Karpas-422 (cell line): ENCODE measurements around the gene SNAPIN. TPM values are rescaled to one million over a fixed set of nuclear protein-coding genes. Genes with fewer than 3 reads are reported as not detected.

Experiments used
- DNase-seq: peaks from one replicate; pipeline ENCODE4 v3.0.0-alpha.2; 2015
- H2AFZ ChIP-seq: fragments of 200-600 bp; sonication (generic); 2 replicates; pipeline ENCODE4 v1.6.1; 2014; ENCODE audit warnings: antibody characterized with exemption, low read length, mixed read lengths
- H3K27ac ChIP-seq: fragments of 200-600 bp; sonication (generic); 2 replicates; pipeline ENCODE4 v1.5.1; 2014; ENCODE audit warnings: mild to moderate bottlenecking, low read length, moderate library complexity
- H3K27me3 ChIP-seq: fragments of 200-600 bp; sonication (generic); 2 replicates; pipeline ENCODE4 v1.6.1; 2014; ENCODE audit warnings: low read length, mixed read lengths
- H3K36me3 ChIP-seq: fragments of 200-600 bp; sonication (generic); 2 replicates; pipeline ENCODE4 v1.6.1; 2014; ENCODE audit warnings: low read length, mixed read lengths; ENCODE audit not compliant: insufficient read depth
- H3K4me1 ChIP-seq: fragments of 200-600 bp; sonication (generic); 2 replicates; pipeline ENCODE4 v1.6.1; 2014; ENCODE audit warnings: mild to moderate bottlenecking, low read length, mixed read lengths
- H3K4me2 ChIP-seq: fragments of 200-600 bp; sonication (generic); 2 replicates; pipeline ENCODE4 v1.6.1; 2014; ENCODE audit warnings: low read length, low read depth, mild to moderate bottlenecking; ENCODE audit not compliant: poor library complexity, severe bottlenecking
- H3K4me3 ChIP-seq: fragments of 200-600 bp; sonication (generic); 2 replicates; pipeline ENCODE4 v1.5.1; 2014; ENCODE audit warnings: mild to moderate bottlenecking, antibody characterized with exemption, low read length, mixed read lengths
- H3K79me2 ChIP-seq: fragments of 200-600 bp; sonication (generic); 2 replicates; pipeline ENCODE4 v1.6.1; 2014; ENCODE audit warnings: mild to moderate bottlenecking, low read length, mixed read lengths
- H3K9ac ChIP-seq: fragments of 200-600 bp; sonication (generic); 2 replicates; pipeline ENCODE4 v1.6.0; 2014; ENCODE audit warnings: low read length
- H3K9me2 ChIP-seq: fragments of 200-600 bp; sonication (generic), shearing (Covaris generic); replicated peaks from 2 replicates; pipeline ENCODE4 v1.6.0; 2014; ENCODE audit warnings: mild to moderate bottlenecking, low read length, moderate library complexity; ENCODE audit not compliant: insufficient read depth
- H3K9me3 ChIP-seq: fragments of 300-700, 200-600 bp; sonication (generic); 2 replicates; pipeline ENCODE4 v1.6.1; 2014; ENCODE audit warnings: low read length, mixed read lengths
- H4K20me1 ChIP-seq: fragments of 200-600 bp; sonication (generic); 2 replicates; pipeline ENCODE4 v1.6.1; 2014; ENCODE audit warnings: mild to moderate bottlenecking, antibody characterized with exemption, low read length, low read depth; ENCODE audit not compliant: insufficient read depth
- total RNA-seq: library from RNA; depleted of rRNA; stranded (reverse); fragments of >200 nt; shearing (Covaris generic); gene quantifications from 2 replicates; pipeline ENCODE4 v1.2.3, GENCODE V29; 2014; ENCODE audit warnings: low replicate concordance

SNAPIN gene
- total RNA-seq, 1 experiment from 2014 or later, result 54.3 TPM

DNA sequence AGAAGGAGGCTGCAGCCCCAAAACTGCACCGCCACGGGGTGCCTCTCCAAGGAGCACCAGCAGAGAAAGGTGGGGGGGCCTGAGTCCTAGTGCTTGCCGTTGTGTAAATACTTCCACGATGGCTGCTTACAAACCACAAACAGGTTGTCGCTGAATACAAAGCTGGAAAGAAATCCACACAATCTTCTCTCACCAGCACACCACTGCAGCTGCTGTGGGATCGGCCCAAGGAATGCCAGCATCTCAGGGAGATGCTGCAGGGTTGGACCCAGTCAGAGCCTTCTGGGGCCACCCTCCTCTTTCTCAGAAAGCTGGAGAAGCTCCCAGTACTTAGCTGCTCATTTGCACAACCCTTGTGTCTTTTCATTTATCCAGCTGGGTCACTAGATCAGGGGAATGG, 39.3 kb upstream of the SNAPIN start:
- Histone ChIP-seq H4K20me1 (no peaks in the 10 kb centered on the region), H3K4me1 (peaks cover 5% of the 10 kb centered on the region), H3K4me3 (no peak overlapping the region), H3K36me3 (no peaks in the 10 kb centered on the region), H2AFZ (no peak overlapping the region), H3K9me3 (no peaks in the 10 kb centered on the region), H3K27ac (no peak overlapping the region), H3K9ac (no peak overlapping the region), H3K79me2 (no peaks in the 10 kb centered on the region), H3K4me2 (no peak overlapping the region), H3K27me3 (no peaks in the 10 kb centered on the region), H3K9me2 (no peaks in the 10 kb centered on the region)
- no peak for DNase-seq

DNA sequence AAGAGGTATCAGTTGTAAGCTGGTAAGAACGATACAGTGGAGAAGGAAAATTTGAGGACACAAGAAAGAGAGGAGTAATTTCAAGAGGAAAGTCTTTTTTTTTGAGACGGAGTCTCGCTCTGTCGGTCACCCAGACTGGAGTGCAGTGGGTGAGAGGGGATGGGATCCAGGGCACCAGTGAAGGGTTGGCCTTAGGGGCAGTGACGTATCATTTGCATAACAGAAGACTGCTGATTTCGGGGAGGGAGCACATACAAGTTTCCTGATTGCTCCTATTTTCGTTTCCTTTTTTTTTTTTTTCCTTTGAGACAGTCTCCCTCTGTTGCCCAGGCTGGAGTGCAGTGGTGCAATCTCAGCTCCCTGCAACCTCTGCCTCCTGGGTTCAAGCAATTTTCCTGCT, 35.4 kb upstream of the SNAPIN start:
- Histone ChIP-seq H3K4me1 (peaks cover 23% of the 10 kb centered on the region), H3K79me2 (no peaks in the 10 kb centered on the region), H3K4me3 (no peak overlapping the region), H3K4me2 (no peak overlapping the region), H3K27ac (no peak overlapping the region), H4K20me1 (no peaks in the 10 kb centered on the region), H3K9me2 (no peaks in the 10 kb centered on the region), H3K9me3 (no peaks in the 10 kb centered on the region), H3K9ac (no peak overlapping the region), H3K36me3 (no peaks in the 10 kb centered on the region), H3K27me3 (no peaks in the 10 kb centered on the region), H2AFZ (no peak overlapping the region)
- no peak for DNase-seq

DNA sequence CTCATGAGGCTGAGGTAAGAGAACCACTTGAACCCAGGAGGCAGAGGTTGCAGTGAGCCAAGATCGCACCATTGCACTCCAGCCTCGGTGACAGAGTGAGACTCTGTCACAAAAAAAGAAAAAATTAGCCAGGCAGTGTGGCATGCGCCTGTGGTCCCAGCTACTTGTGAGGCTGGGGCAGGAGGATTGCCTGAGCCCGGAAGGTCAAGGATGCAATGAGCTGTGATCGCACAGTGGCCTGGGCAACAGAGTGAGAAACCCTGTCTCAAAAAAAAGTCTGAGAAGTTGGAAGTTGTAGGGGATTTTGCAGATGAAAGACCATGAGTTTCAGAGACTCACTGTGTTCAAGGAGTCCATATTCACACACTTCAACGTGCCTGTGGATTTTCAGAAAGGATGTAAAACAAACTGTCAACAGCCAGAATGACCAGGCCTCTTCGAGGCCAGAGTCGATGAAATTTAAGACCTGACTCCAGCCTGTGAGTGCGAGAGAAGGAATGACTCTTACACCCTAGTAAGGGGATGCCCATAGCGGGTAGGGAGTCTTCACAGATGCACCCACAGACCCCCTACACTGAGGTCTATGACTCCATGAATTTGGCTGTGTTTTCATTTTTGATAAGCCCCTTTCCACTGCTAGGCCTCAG, 33.4 kb upstream of the SNAPIN start:
- peaks cover 30% of the 10 kb centered on the region for H3K4me1 ChIP-seq
- H3K79me2 ChIP-seq, result no peaks in the 10 kb centered on the region
- H3K9me2 ChIP-seq, result no peaks in the 10 kb centered on the region
- H2AFZ ChIP-seq, result no peak overlapping the region
- no peak overlapping the region for H3K27ac ChIP-seq
- no peak overlapping the region for H3K9ac ChIP-seq
- H3K9me3 ChIP-seq, result no peaks in the 10 kb centered on the region
- no peak overlapping the region for H3K4me2 ChIP-seq
- no peaks in the 10 kb centered on the region for H3K36me3 ChIP-seq
- H4K20me1 ChIP-seq, result no peaks in the 10 kb centered on the region
- no peaks in the 10 kb centered on the region for H3K27me3 ChIP-seq
- H3K4me3 ChIP-seq, result no peak overlapping the region
- no peak for DNase-seq

DNA sequence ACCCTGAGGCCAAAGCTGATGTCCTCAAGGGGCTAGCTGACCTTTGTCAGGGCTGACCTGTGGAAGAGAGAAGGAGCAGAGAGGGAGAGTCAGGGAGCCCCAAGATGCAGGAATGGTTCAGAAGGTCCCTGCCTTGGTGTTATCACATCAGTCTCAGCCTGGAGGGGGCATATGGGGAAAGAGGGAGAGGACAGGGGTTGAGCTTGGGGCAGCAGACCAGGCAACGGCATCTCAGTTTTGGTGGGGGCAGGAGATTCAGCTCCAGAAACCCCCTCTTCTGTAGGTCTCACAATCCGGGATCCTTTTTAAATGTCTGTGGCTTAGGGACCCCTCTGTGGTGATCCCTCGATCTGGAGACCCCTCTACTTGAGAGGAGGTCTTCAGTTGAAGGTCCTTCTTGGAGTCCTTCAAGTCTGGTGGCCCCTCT, 32.0 kb upstream of the SNAPIN start:
- H3K4me1 ChIP-seq, result peaks cover 30% of the 10 kb centered on the region
- no peak for DNase-seq
- H3K36me3 ChIP-seq, result no peaks in the 10 kb centered on the region
- peak overlapping the region; percentile 73 for H3K4me3 ChIP-seq
- H3K27me3 ChIP-seq, result no peaks in the 10 kb centered on the region
- peak overlapping the region; percentile 83; the same call in 1 of the 2 replicates for H2AFZ ChIP-seq
- no peaks in the 10 kb centered on the region for H3K9me2 ChIP-seq
- no peaks in the 10 kb centered on the region for H3K79me2 ChIP-seq
- no peaks in the 10 kb centered on the region for H3K9me3 ChIP-seq
- H3K27ac ChIP-seq, result no peak overlapping the region
- H3K9ac ChIP-seq, result peak overlapping the region; percentile 75
- no peaks in the 10 kb centered on the region for H4K20me1 ChIP-seq
- H3K4me2 ChIP-seq, result peak overlapping the region; percentile 92

DNA sequence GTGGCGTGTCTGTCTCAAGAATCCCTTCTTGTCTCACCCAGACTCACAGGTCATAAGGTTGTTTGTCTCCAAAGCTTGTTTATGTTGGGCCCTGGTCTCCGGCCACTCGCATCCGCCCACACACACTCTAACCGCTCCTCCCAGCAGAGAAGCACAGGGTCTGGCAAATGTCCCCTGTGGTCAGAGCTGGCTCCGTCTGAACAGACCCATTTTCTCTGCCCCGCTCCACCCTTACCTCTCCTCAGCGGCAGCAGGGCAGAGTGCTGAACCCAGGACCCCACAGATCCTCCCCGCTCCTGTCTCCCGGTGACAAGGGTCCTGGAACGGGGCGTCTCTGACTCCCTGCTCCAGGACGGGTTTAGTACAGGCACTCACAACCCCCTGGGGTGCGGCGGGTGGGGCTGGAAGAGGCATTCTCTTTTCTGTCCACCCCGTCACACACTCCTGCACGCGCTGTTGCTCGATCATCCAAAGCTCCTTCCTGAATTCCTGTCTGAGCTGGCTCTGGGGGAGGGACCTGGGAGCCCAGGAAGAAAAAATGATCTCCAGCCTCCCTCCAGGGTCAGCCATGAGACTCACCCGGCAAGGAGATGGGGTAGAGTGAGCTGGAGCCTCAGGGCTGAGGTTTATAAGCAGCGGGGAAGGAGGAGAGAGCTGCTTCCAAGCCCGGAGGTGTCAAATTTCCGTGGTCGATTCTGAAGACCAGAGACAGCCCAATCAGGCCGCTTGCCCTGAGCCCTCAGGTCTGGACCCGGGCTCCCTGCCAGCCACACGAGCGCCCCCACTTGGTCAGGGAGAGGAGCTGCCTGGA, 31.4 kb upstream of the SNAPIN start, which contains the start of gene S100A13:
Gene S100A13, minus strand, starts transcription at position 602 of the 811 bp plus-strand sequence. CDS start 1,033 bp downstream, outside the sequence.
- Histone ChIP-seq H3K9ac (peak within 1 kb of the TSS; percentile 75), H2AFZ (peak within 1 kb of the TSS; percentile 83), H3K4me2 (peak within 1 kb of the TSS; percentile 92), H3K9me2 (no peaks in the 10 kb centered on the region), H3K4me1 (peaks cover 30% of the 10 kb centered on the region), H3K27me3 (no peaks in the 10 kb centered on the region), H3K9me3 (no peaks in the 10 kb centered on the region), H3K27ac (no peak within 1 kb of the TSS), H3K4me3 (peak within 1 kb of the TSS; percentile 73), H3K79me2 (no peaks in the 10 kb centered on the region), H3K36me3 (no peaks in the 10 kb centered on the region), H4K20me1 (no peaks in the 10 kb centered on the region)
- peak; percentile 97 for DNase-seq

DNA sequence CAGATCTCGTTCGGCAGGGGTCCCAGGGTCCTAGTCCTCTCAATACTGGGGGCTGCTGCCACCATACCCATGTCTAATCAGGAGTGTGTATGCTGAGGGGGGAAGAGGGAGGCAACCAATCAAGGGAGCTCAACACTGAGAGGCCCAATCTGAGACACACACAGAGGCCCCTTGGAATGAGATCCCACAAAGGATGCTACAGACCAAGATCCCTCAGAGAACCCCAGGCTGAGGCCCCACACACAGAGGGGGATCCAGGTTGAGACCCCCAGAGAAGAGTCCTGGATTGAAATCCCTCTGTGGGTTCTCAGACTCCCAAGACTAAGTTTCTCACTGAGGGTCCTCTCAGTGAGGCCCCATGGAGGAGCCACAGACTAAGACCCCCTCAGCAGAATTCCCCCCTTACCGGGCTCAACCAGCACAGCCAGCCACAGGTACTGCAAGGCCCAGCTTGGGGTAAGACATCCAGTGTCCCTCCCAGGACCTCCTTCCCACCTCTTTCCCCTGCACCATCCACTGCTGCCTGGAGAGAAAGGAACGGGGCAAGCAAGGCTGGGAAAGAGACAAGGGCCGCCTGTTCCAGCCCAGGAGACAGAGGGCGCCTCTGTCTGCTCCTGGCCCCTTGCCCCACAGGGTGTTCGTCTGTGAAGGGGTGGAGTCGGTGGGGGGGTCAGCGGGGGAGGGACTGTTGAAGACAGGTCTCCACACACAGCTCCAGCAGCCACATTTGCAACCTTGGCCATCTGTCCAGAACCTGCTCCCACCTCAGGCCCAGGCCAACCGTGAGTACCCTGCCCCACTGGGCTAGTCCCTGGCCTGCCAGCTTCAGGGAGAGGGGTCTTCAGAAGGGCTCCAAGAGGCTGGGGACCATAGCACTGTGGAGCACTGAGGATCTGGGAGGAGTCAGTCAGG, 30.5 kb upstream of the SNAPIN start, which contains the start of gene S100A1:
Gene S100A1, plus strand, starts transcription at position 720 of the 912 bp plus-strand sequence. CDS start 2,088 bp downstream, outside the sequence.
- Histone ChIP-seq H3K4me3 (peak within 1 kb of the TSS; percentile 73), H3K79me2 (no peaks in the 10 kb centered on the region), H3K9ac (peak within 1 kb of the TSS; percentile 75), H4K20me1 (no peaks in the 10 kb centered on the region), H3K4me2 (peak within 1 kb of the TSS; percentile 92), H3K27me3 (no peaks in the 10 kb centered on the region), H3K4me1 (peaks cover 28% of the 10 kb centered on the region), H3K9me2 (no peaks in the 10 kb centered on the region), H2AFZ (peak within 1 kb of the TSS; percentile 83), H3K9me3 (no peaks in the 10 kb centered on the region), H3K27ac (no peak within 1 kb of the TSS), H3K36me3 (no peaks in the 10 kb centered on the region)
- no peak for DNase-seq

DNA sequence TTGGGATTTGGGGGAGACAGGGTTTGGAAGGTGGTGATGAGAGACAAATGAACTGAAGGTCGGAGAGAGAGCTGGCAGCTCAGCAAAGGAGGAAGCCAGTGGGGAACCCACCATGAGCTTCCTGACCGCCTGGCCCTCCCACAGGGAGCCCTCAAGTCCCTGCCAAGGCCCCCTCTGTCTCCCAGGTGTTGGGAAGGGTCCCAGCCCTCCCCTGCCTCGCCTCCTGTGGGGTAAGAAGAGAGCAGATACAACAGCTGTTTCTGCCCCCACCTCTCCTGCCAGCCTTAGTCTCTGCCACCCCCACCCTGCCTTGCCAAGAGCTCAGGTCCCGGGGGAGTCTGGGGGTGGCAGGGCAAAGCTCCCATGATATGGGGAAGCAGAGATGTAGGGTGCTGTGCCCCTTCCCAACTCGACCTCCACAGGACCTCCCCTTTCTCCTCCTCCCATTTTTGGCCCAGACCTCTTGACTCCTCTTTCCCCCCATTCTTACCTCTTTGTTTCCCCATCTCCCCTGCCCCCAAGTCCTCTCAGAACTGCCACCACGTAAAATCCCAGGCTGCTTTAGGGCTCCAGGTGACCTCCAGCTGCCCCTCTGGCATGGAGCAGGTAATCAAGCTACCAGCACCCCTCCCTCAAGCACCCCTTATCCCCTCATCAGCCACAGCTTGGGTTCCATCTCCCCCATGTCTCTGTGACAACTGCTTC, 29.7 kb upstream of the SNAPIN start:
- H3K27ac ChIP-seq, result no peak overlapping the region
- no peak overlapping the region for H3K4me2 ChIP-seq
- no peaks in the 10 kb centered on the region for H3K36me3 ChIP-seq
- no peaks in the 10 kb centered on the region for H3K27me3 ChIP-seq
- H3K79me2 ChIP-seq, result no peaks in the 10 kb centered on the region
- H3K9ac ChIP-seq, result 0 out of 2 replicates have a peak overlapping the region, but pooled peaks have one; percentile 36
- peaks cover 24% of the 10 kb centered on the region for H3K4me1 ChIP-seq
- no peak overlapping the region for H2AFZ ChIP-seq
- no peaks in the 10 kb centered on the region for H3K9me2 ChIP-seq
- H4K20me1 ChIP-seq, result no peaks in the 10 kb centered on the region
- no peaks in the 10 kb centered on the region for H3K9me3 ChIP-seq
- DNase-seq, result no peak
- no peak overlapping the region for H3K4me3 ChIP-seq
